NCI-H187 (cell line): ENCODE results near the gene TMEM169.

Experiments used
- DNase-seq, 2 experiments: peaks; one replicate each; lab custom pipeline; 2025; lab: John Stamatoyannopoulos, UW

Gene TMEM169, protein sequence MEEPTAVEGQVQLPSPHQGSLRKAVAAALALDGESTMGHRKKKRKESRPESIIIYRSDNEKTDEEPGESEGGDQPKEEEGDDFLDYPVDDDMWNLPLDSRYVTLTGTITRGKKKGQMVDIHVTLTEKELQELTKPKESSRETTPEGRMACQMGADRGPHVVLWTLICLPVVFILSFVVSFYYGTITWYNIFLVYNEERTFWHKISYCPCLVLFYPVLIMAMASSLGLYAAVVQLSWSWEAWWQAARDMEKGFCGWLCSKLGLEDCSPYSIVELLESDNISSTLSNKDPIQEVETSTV

DNA sequence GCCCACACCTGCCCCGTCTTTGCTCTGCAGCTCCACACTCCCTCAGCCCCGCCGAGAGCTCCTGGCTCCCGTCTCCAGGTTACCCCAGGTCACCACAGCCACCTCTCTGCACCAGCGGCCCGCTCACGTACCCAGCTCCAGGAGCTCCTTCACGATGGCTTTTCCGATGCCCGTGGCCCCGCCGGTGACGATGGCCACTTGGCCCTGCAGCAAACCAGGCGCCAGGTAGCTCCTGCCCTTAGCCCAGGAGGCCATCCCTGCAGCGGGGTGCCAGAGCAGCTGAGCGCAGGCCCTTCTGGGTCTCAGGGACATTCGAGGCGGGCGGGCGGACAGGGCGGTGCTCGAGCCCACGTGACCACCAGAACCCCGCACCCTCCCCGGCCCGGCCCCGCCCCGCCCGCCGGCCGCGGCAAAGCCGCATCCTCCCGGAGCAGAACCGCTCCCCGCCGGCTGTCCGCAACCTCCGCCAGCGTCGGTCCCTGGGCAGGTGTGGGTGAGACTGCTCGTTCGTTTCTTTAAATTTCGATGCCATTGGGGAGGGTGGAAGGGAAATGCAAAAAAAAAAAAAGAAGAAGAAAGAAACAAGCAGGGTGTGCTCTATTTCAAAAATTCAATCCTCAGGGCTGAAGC is at the start of gene TMEM169, which contains the start of gene PECR:
TMEM169 (plus strand) TSS at position 433 of the 630 bp plus-strand sequence. CDS start 14,045 bp downstream, outside the sequence.
PECR (minus strand) TSS at position 323 of the 630 bp plus-strand sequence; CDS start at position 255, 68 bp downstream.
- DNase-seq: peak; percentile 16 to 59

DNA sequence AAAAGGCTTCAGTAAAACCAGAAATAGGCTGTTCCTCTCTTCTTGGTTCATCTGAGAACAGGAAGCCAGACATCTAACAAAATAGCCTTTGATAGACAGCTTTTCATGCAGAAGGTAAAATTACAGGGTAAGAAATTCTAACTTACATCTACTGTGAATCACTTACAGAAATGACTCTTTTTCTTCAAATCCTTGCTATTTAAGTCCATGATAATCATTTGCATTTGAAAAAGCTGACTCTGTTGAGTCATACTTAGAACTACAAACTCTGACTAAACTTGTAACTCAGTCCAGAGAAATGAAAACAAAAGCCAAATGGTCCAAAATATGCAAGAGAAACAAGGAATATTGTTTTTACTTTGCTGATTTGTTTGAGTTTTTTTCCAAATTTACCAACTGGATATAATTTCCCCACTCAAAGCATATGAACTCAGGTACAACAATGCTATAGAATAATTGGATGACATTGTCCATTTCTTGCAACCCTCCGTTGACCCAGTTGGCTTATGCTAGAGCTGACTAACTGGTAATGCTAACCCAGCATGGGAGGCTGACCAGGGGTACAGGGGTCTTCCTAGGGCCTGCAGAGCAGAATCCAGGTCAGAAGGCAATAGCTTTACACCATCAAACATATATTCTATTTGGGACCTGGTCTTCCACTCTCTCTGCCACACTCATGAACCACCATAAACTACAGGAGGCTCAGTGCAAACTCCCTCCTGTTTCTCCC is 49.6 kb upstream of the TMEM169 start:
- no peak for DNase-seq

DNA sequence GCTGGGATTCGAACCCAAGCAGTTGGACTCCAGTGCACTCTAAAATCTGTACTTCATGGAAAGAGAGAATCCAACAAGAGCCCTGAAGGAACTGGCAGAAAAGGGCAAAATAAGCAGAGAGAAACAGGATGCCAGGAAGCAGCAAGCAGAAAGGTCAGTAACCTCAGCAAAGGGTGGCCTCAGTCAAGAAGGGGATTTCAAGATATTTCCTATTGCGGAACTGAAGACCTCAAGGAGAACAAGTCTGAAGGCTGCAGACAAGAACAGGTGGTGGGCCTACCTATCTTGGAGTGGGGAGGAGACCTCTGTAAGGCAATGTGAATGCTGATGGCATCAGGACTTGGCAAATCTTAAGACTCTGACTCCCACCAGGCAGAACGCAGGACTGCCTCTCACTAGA is 48.3 kb upstream of the TMEM169 start:
- no peak for DNase-seq

DNA sequence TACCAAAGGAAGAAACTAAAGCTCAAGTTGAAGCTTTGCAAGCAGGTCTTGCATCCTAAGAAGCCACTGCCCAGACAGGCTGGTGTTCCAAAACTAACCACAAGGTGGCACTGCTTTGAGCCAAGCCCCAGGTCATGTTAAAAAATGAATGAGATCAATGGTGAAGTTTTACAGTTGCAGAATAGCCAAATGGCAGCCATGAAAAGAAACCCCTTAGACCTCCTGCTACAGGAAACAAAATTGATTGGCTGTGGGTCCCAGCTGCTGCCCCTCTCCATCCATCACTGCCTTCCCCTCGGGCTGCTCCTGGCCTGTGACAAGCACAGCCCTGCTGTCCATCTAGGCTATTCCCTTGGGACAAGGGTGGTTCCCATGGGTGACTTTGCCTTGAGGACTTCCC is 47.7 kb upstream of the TMEM169 start:
- peak in 1 of 2 experiments; percentile 32 for DNase-seq

DNA sequence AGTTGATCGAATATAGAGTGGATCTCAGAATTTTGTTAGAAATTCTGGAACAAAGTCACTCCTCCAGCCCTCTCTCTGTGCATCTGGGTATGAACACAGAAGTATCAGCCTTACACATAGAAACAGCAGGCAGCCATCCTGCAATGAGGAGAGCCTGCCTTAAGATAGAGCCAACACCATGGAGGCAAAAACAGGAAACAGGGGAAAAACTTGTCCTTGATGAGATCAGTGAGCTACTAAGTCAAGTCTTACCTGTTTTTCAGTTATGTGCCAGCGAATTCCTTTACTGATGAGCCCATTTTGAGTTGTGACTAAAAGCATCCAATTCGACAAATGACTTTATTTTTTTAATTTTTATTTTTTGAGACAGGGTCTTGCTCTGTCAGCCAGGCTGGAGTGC is 41.8 kb upstream of the TMEM169 start:
- DNase-seq: no peak

DNA sequence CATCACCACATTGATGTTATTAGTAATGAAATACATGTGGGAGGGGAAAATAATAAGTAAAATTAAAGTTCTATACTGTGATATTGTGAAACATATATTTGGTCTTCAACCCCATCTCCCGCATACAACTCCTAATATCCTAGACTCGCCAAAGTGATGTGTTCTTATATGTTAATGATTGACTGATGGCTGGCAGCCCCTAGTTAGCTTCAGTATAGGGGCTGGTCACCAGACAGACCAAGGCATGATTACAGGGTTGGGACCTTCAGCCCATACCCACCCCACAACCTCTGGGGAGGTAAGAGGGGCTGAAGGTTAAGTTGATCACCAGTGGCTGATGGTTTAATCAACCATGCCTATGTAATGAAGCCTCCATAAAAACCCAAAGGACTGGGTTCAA is 40.3 kb upstream of the TMEM169 start:
- DNase-seq: no peak

DNA sequence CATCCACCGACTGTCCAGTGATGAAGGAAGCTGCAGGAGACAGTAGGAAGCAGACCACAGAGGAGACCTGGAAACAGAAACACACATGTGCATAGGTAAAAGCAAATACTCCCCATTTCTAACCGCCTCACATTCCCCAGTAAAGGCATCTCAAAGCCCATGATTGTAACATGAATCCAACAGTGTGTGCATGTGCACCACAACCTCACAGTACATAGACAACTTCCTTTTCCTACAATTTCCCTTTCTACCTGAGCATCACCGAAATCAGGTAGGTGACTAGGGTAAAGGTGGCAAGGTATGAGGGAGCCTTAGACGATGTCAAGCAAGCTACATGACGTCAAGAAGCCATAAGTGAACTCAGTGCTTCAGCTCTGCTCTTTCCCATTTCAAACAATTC is 37.8 kb upstream of the TMEM169 start:
- no peak for DNase-seq

DNA sequence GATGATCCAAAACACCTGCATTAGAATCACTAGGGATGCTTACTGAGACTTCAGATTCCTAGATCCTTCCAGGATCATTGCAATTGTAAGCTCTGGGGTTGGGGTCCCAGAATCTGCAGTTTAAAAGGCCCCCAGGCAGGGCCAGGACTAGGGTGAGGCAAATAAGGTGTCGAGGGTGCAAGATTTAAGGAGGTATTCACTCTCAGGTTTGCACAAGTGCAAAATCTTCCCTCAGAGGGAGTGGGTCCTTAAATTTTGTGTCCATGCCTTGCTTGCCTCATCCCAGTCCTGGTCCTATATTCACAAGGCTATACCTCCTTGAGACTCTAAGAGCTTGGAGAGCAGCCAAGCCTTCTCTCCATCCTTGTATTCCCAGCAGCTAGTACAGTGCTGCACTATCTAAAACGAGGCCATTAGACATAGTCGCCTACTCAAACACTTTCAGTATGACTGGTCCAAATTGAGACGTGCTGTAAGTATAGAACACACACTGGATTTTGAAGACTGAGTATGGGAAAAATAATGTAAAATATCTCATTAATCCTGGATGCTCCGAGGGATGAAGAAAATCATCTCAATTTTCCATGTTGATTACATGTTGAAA is 36.7 kb upstream of the TMEM169 start:
- no peak for DNase-seq

DNA sequence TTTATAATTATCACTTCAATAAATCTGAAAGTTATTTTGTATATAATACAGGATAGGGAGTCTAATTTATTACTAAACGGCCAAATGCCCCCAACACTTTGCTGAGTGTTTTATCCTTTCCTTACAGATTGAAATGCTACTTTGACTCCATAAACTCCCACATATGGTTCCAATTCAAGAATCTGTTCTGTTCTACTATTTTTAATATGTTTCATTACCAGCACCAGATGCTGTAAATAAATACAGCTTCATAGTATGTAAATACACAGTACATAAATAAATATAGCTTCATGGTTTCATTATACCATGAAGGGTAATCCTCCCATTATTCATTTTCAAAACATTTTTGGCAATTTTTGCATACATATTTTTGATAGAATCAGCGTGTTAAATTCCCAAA is 34.3 kb upstream of the TMEM169 start:
- no peak for DNase-seq

DNA sequence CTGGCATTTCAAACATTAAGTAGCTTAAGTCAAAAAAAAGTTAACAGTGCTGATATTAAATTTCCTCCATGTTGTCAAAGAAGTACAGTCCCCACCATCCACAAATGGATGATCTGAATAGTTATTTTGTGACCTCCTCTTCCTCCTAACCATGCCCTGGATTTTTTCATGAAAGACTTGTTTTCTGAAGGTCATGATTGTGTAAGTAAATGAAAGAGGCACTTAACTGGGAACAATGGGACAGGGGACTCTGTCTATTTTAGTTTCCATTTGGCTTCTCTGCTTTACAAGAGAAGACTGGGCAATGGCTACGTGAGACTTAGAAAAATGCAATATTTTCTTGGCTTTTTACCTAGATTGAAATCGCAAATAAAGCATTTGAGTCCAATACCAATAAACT is 32.3 kb upstream of the TMEM169 start:
- no peak for DNase-seq

DNA sequence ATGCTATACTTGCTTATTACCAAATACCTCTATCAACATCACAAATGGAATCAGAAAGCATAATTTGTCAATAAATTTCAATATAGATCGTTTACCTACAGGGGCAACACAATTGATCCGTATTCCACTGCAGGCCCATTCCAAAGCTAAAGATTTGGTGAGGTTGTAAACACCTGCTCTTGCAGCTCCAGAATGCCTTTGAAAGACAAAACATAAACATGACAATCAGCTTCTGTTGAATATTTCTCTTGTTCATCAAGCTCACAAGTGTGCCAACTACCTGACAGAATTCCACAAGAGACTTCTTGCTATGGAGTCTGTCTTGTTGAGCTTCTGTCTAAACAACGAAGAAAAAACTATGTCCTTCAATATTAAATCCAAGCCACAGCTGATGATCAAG is 30.4 kb upstream of the TMEM169 start:
- no peak for DNase-seq

DNA sequence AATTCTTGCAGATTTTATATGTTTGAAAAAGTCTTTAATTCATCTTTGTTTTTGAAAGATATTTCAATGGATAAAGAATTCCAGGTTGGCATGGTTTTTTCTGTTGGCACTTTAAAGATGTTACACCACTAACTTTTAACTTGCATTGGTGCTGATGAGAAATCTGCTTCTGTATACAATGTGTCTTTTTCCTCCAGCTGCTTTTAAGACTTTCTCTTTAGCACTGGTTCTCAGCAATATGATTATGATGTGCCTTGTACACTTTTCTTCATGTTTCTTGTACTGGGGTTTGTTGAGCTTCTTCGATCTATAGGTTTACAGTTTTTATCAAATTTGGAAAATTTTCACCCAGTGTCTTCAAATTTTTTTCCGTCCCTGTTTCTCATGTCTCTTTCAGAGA is 29.3 kb upstream of the TMEM169 start:
- DNase-seq: no peak

DNA sequence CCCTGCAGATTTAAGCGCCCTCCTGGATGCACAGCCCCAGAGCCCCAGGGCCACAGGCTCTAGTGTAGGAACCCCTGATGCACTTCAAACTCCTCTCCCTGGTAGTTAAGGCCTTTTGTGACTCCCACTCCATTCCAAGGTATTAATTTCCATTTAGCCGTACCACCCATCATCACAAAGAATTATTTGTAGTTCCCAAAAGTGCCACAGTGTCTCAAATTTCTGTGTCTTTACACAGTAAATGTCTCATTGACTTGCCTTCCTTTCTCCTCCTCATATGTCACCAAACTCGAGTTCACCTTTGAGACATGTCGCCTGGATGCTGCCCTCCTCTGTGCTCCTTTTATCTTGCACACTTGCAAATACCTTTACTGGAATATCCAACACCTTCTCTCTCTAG is 26.0 kb upstream of the TMEM169 start:
- DNase-seq: no peak

DNA sequence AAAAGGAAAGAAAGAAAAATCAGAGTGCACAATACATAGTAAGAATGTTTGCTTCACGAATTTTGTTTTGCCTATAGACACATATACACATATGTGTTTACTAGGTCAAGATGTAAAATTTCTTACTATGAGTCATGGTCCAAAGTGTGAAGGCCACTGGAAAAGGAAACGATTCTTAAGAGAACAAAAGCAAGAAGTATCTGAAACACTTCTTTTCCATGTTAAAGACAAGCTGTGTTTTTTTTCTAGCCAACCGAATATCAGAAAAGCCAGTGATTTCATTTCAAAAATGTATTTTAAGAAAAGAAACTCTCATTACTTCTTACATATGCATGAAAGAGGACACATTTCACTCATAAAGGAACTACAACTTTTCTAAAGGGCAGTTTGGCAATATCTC is 25.0 kb upstream of the TMEM169 start:
- no peak for DNase-seq

DNA sequence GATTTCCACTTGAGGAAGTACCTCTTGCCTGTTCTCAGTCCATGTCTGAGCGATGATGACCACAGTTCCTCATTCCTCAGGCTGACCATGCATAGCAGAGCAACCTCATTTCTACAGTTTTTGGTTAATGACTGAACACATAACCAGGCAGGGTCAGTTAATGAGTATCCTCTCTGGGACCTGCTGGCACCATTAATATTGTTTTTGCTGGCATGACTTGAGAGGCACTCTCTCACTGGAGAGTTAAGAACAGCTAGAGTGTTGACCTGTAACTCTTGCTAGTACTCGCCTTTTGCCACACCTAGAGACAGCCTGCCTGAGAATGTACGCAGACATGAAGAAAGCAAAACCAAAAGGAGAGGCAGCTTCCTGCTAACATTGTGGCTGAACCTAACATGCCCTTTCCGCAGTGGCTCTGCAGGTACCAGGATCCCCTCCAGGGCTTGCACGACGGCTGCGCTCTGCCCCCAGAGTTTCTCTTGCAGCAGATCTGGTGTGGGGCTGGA is 24.0 kb upstream of the TMEM169 start:
- no peak for DNase-seq

DNA sequence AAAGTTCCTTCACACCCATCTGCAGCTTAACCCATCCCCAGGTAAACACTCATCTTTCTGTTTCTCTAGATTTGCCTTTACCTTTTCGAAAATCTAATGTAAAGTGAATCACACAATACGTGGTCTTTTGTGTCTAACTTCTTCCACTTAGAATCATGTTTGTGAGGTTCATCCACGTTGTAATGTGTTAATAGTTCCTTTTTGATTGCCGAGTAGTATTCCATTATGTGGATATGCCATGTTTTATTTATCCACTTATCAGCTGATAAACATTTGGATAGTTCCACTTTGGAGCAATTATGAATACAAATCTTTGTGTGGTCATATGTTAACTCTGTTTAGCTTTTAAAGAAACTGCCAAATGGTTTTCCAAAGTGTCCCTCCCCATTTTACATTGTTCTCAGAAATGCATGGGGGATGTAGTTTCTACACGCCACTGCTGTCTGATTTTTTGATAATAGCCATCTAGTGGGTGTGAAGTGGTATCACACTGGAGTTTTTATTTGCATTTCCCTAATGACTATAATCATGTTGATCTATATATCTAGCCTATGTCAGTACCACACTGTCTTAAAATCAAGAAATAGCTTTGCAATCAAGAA is 22.4 kb upstream of the TMEM169 start:
- no peak for DNase-seq

DNA sequence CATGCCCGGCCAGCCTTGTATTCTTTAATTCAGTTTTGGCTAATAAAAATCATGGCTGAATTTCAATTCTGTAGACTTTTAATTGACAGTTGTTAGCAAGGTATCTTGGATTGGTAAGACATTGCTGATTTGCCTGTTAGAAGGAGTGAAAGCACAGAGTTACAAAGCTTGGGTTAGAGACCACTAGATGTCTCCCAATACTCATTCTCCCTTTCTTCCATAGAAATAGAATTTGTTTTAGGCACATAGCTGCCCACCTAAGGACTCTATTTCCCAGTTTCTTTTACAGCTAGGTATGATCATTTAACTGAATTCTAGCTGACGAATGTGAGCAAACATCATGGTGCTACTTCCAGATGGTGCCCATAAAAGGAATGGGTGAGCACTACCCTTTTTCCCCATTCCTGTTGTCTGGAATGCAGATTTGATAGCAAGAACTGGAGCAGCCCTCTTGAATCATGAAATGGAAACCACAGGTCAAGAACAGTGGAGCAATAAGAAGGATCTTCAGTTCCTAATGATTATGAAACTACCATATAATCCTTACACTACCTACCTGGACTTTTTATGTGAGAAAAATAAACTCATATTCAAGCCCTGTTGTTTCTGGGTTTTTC is 17.6 kb upstream of the TMEM169 start:
- no peak for DNase-seq

DNA sequence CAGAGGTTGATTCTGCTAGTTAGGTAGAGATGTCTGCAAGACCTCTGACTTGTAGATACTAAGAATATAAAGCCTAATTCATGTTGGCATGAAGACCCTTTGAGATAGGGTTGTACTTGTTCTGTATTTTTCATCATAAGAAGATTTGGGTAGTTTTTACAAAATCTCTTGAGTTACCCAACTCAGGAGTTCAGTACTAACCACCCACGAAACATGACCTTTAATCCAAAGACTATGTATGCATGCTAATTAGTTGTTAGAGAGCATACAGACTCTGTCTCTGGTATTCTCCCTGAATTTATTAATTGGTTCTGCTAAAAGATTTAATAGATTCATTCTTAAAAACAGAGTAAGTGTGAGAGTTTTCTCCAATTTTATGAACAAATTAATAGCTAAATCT is 17.1 kb upstream of the TMEM169 start:
- DNase-seq: no peak

DNA sequence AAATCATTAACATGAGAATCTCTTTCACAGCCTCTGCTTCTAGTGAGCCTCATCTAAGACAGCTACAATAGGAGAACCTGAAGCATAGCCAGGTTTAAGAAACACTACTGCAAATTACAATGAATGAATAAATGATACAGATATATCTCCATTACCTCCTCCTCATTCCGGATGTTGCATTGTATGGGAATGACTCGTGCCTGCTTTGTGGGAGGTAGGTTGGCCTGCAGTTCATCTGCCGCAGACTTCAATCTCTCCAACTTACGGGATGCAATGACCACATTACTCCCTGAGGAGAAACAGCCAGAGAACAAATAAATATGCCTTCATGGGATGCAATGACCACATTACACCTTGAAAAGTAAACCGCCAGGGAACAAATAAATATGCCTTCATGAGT is 15.5 kb upstream of the TMEM169 start:
- no peak for DNase-seq

DNA sequence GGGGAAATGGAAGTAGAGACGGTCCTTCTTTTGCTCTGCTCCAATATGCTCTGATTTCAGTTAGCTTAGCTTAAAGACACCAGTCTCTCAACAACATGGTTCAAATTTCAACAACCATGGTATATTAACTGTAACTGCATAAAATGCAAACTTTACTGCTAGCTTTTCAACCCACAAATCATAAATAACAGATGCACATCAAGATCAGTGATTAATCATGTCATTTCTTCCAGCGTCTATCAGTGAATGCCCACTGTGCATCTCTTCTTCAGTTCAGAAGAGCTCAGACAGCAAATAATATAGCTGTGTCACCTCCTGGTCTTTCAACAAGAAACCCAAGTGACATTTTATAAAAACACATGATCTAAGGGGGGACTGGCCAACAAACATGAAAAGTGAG is 12.7 kb upstream of the TMEM169 start:
- no peak for DNase-seq

DNA sequence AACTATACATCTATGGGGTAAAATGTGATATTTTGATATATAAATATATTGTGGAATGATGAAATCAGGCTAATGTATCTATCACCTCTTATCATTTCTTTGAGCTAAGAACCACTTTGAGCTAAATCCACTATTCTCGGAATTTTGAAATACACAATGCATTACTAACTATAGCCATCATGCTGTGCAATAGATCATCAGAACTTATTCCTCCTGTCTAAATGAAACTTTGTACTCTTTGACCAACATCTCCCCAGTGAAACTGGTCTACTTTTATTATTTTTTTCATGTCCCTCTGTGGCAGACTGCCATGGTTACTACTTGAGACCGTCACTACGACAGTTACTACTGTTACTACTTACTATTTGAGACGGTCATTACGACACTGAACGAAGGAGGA is 11.5 kb upstream of the TMEM169 start:
- no peak for DNase-seq
